Amniotic stem cell (primary cell): ENCODE results near the gene PRR36.

Experiments
- DNase-seq: peaks from one replicate; lab custom pipeline; 2025; lab: John Stamatoyannopoulos, UW

The PRR36 gene

GRCh38 chr19:7871437-7872305 is 2.5 kb downstream of the PRR36 start:
- DNase-seq: peak; percentile 49

- no peak for DNase-seq
Measured at GRCh38 chr19:7870571-7871436, 3.4 kb downstream of the PRR36 start.

GRCh38 chr19:7869910-7870511 is 4.2 kb downstream of the PRR36 start:
- no peak for DNase-seq

- DNase-seq: no peak
Measured at GRCh38 chr19:7869453-7869909, 4.7 kb downstream of the PRR36 start.

- peak; percentile 46 for DNase-seq
Measured at GRCh38 chr19:7868671-7869452, 5.3 kb downstream of the PRR36 start.

- no peak for DNase-seq
Measured at GRCh38 chr19:7868326-7868670, 5.9 kb downstream of the PRR36 start.

GRCh38 chr19:7867092-7867844 is 6.9 kb downstream of the PRR36 start:
- no peak for DNase-seq

GRCh38 chr19:7866399-7867091 is 7.6 kb downstream of the PRR36 start:
- DNase-seq: no peak

- DNase-seq: no peak
Measured at GRCh38 chr19:7865262-7865911, 8.8 kb downstream of the PRR36 start.

- no peak for DNase-seq
Measured at GRCh38 chr19:7864690-7865074, 9.5 kb downstream of the PRR36 start.

GRCh38 chr19:7863971-7864689 is 10.1 kb downstream of the PRR36 start:
- no peak for DNase-seq

- no peak for DNase-seq
Measured at GRCh38 chr19:7863157-7863970, 10.8 kb downstream of the PRR36 start.

GRCh38 chr19:7862413-7862951 is 11.7 kb downstream of the PRR36 start:
- no peak for DNase-seq

GRCh38 chr19:7861619-7862412 is 12.4 kb downstream of the PRR36 start:
- no peak for DNase-seq

- no peak for DNase-seq
Measured at GRCh38 chr19:7860714-7861618, 13.2 kb downstream of the PRR36 start.
